B cell (primary cell): Measurements from ENCODE around the gene HOXD12.

Source experiments
- EZH2 ChIP-seq: IDR thresholded peaks from 2 replicates; pipeline ENCODE4 v1.6.1; 2012; ENCODE audit warnings: borderline replicate concordance, low read depth, mild to moderate bottlenecking, moderate library complexity, low read length; ENCODE audit not compliant: insufficient read depth, poor library complexity, severe bottlenecking
- TF ChIP-seq, protein P1 (sequence below): fragments of 200-600 bp; IDR thresholded peaks from one replicate; pipeline ENCODE4 v1.8.0; 2022; ENCODE audit warnings: antibody characterized with exemption, mild to moderate bottlenecking

DNA sequence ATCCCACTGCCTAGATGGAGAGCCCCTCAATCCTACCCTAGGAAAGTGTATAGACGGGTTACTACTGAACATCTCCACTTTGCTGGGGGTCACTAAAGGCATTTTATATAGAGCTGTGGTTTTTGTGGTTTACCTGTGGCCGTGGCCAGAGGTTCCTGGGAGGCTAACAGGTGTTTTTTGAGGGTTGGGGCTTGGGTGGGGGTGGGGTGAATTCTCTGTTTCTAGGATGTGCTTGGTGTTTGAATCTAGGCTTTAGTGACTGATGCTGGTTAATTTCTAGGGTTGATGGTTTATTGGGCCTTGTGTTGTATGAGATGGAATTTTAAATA lies 37.6 kb downstream of the HOXD12 start:
- TF ChIP-seq, protein P1, sequence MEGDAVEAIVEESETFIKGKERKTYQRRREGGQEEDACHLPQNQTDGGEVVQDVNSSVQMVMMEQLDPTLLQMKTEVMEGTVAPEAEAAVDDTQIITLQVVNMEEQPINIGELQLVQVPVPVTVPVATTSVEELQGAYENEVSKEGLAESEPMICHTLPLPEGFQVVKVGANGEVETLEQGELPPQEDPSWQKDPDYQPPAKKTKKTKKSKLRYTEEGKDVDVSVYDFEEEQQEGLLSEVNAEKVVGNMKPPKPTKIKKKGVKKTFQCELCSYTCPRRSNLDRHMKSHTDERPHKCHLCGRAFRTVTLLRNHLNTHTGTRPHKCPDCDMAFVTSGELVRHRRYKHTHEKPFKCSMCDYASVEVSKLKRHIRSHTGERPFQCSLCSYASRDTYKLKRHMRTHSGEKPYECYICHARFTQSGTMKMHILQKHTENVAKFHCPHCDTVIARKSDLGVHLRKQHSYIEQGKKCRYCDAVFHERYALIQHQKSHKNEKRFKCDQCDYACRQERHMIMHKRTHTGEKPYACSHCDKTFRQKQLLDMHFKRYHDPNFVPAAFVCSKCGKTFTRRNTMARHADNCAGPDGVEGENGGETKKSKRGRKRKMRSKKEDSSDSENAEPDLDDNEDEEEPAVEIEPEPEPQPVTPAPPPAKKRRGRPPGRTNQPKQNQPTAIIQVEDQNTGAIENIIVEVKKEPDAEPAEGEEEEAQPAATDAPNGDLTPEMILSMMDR = no peak
- no peak for TF ChIP-seq EZH2
